GM18858 (cell line): ENCODE results near the gene SLC26A5.
"Not testable (repeated sequence)": the region's sequence is repeated elsewhere in the genome, so short reads cannot be mapped to it uniquely, and the experiment has no call there.

Source experiments
- ATAC-seq: cut with Tn5 transposase; IDR thresholded peaks from one replicate; pipeline ENCODE4 v1.9.1; 2021; ENCODE audit not compliant: unreplicated experiment

The SLC26A5 gene

GRCh38 chr7:103412151-103412550 lies 33.9 kb downstream of the SLC26A5 start:
- no peak for ATAC-seq

- not testable (repeated sequence) for ATAC-seq
Measured at GRCh38 chr7:103405789-103406613, 40.0 kb downstream of the SLC26A5 start.

DNA sequence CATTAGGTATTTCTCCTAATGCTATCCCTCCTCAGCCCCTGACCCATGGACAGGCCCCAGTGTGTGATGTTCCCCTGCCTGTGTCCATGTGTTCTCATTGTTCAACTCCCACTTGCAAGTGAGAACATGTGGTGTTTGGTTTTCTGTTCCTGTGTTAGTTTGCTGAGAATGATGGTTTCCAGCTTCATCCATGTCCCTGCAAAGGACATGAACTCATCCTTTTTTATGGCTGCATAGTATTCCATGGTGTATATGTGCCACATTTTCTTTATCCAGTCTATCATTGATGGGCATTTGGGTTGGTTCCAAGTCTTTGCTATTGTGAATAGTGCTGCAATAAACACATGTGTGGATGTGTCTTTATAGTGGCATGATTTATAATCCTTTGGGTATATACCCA lies 46.3 kb downstream of the SLC26A5 start:
- not testable (repeated sequence) for ATAC-seq

GRCh38 chr7:103398483-103399127 lies 47.4 kb downstream of the SLC26A5 start:
- ATAC-seq, result no peak

DNA sequence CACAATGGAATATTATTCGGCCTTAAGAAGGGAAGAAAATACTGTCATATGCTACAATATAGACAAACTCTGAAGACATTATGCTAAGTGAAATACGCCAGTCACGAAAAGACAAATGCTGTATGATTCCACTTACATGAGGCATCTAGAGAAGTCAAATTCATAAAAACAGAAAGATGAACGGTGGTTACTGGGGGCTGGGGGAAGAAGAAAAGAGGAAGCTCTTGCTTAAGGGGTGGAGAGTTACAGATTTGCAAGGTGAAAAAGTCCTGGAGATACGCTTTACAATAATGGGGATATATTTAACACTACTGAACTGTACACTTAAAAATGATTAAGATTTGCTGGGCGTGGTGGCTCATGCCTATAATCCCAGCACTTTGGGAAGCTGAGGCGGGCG lies 49.5 kb downstream of the SLC26A5 start:
- no peak for ATAC-seq

- no peak for ATAC-seq
Measured at GRCh38 chr7:103395071-103395470, 50.9 kb downstream of the SLC26A5 start.

DNA sequence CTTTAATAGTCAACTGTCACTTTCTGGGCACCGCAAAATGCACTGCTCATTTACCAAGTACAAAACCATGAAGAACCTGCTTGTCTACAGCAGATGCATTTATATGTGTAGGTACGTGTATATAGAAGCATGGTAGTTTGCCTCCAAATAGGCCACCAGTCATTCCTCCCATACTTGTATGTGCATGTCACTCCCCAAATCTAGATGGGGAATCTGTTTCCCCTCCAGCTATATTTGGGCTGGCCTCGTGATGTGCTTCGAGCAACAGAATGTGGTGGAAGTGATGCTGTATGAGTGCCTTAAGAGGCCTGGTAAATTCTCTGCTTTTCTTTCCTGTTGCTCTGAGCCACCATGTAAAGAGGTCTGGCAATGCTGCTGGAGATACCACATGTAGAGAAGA lies 51.4 kb downstream of the SLC26A5 start:
- no peak for ATAC-seq

- ATAC-seq, result no peak
Measured at GRCh38 chr7:103391976-103392375, 54.0 kb downstream of the SLC26A5 start.

DNA sequence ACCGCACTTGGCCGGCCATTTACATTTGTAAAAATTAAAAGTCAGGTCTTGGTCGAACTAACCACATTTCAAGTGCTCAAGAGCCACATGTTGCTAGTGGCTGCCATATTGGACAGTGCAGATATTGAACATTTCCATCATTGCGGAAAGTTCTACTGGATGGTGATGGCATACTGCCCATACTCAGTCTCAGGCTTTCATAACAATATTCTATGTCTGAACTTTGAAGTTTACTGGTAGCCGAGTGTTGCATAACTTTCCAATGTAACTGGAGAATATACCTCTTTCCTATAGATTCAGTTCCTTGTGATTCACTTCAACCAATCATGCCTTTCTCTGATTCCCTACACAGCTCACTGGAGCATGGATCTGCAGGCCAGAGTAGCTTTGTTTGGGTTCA lies 54.9 kb downstream of the SLC26A5 start:
- no peak for ATAC-seq

DNA sequence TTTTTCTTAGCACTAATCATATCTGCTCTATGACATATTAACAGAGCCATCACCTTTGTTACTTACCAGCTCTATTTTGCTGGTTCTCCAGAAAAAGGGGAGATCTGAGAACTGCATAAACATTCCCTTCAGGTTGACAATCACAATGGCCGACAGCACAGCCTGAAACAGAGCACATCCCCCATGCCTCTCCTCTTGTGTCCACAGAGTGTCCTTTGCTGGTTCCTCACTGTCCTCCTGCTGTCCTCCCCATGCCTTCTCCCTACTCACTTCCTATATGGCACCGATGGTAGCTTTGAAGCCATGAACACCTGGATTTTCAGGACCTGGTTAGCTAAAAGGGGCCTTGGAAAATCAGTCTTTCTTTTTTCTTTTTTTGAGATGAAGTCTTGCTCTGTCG lies 56.7 kb downstream of the SLC26A5 start:
- ATAC-seq, result no peak

DNA sequence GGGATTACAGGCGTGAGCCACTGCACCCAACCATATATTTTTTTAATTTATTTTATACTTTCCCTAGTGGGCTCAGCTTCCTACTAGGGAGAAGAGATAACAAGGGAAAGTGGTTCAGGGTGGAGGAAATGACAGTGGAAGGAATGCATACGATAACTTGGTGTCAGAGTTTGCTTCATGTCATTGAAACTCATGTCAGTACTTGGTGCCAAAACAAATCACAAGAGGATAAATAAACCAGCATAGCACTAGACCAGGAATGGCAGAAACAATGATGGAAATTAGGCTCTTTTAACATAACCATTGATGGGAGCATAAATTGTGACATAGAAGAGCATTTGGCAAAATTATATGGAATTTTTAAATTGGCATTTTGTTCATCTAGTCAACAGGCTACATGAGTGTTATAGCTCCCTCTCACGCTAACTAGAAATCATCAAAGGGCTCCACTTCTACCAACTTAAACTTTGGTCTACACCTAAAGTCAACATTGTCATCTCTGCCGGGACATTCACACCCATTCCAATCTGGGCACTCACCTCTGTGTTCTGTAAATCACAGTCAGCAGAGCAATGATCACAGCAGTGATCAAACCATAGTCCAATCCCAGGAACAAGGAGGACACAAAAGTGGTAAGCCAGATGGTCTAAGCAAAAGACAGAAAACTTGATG lies 57.4 kb downstream of the SLC26A5 start:
- no peak for ATAC-seq

GRCh38 chr7:103387242-103387641 lies 58.8 kb downstream of the SLC26A5 start:
- no peak for ATAC-seq

GRCh38 chr7:103382032-103382402 lies 64.0 kb downstream of the SLC26A5 start:
- ATAC-seq, result no peak

DNA sequence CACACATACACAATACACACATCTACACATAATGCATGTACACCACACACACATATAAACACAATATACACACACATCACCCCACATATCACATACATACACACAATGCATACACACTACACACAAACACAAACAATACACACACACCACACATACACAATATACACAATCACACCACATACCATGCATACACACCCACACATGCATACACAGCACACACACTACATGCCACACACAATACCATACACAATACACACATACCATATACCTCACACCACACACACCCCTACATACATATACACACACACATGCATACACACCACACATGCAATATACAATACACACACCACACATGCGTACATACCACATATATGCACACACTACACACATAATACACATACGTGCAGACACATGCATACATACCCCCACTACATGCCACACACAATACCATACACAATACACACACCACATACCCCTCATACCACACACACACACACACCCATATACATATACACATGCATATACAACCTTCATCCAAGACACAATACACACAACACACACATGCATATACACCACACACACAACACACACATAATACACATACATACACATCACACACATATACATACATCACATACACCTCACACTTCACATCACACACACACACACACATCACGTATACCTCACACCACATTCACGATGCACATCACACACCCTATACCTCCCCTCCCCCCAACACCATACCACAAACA lies 64.6 kb downstream of the SLC26A5 start:
- ATAC-seq, result no peak

- no peak for ATAC-seq
Measured at GRCh38 chr7:103380395-103381191, 65.4 kb downstream of the SLC26A5 start.

DNA sequence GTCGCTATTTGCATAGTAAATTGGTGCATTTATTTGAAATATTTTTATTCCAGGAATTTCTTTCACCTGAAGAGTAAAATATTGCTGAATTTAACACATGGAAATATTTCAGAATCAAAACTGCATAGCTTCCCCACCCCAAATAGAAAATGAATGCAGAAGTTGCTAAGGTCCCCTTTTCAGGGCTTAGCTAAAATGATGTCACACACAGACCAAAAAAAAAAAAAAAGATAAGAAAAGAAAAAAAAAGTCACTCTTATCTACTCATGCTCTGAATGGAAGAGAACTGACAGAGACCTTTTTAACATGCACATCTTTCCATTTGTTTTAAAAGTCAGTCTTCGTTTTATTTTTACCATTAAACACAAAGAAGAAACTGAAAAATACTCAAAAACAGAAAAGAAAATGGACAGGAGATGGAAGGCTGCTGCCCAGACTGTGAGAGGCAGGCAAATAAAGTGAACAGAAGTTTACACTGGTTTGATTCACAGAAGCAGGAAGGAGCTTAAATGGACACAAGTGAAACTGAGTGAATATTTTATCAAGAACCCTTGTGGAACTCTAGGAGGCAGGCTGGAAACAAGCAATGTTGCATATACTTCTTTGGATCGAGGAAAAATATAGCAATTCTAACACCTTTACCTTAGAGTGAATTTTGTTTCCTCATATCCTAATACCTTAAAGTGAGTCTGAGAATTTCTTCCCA lies 66.6 kb downstream of the SLC26A5 start:
- no peak for ATAC-seq

- no peak for ATAC-seq
Measured at GRCh38 chr7:103373866-103374643, 72.0 kb downstream of the SLC26A5 start.

DNA sequence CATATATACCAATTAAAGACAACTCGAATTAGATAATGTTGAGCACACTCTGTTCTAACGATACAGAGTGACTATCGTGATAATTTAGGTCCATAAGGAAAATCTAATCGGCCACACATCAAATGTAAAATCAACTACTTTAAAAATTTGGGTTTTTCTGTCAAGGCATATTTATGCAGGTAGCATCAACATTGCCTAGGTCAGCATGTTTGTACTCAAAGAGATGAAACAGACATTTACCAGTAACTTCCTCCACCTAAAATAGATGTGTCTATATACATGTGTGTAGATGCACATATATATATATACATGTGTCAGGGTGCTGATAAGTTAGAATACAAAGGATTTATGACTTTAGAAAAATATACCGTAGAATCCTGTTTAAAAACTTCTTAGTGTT lies 76.6 kb downstream of the SLC26A5 start:
- no peak for ATAC-seq

DNA sequence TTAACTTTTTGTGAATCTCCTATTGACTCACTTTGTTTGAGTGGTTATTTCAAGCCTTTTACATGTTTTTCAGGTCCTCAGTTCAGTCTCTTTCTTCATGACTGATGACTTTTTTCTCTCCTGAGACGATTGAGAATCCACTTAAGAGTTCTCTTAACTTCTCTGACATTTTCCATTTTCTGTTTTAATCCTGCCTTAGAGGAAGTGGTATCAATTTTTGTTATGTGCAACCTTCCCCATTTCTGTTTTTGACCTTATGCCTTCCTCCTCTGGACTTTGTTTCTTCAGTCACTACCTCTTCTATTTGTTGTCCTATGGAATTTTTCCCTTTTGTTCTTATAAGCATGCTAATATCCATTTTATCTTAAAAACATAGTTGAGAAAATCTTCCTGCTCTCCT lies 96.2 kb downstream of the SLC26A5 start:
- ATAC-seq, result no peak
